ENCODE data around the gene CAPN1. TPM values are rescaled to one million over a fixed set of nuclear protein-coding genes. Genes with fewer than 3 reads are reported as not detected.

Gene CAPN1
- total and polyA plus RNA-seq, 9 of the 15 experiments (the other 6 are each of a cell fraction or from before 2014, with no cell fraction given) = 3.5 to 199 (median 61.6) TPM

DNA sequence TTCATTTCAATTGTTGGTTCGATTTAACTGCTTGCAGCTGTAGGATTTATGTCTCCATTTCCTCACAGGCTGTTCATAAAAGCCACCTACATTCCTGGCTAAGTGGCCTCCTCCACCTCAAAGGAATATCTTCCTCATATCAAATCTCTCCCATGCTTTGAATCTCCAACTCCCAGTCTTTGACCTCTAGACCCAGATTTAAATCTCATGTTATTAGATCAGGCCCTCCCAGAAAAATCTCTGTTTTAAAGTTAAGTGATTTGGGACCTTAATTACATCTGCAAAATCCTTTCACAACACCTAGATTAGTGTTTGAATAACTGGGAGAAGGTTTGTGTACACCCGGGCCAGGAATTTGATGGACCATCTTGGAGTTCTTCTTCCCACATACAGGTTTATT, 46.2 kb downstream of the CAPN1 start (continued):
- TF ChIP-seq KDM1A (IDR thresholded peaks at IDR 0.05) = peak; percentile 98 to 99
- no peak for TF ChIP-seq EHMT2 (IDR thresholded peaks at IDR 0.05)
- no peak for TF ChIP-seq REST (IDR thresholded peaks at IDR 0.05; ENCODE audit: borderline replicate concordance)
- no peak for TF ChIP-seq REST (CRISPR knock-in tag; IDR thresholded peaks at IDR 0.05; ENCODE audit: low read depth)
- TF ChIP-seq MAZ (CRISPR knock-in tag; conservative IDR thresholded peaks at IDR 0.05 in 1 of 2, IDR thresholded peaks at IDR 0.05 in 1 of 2) = no peak
- TF ChIP-seq MXI1 (IDR thresholded peaks at IDR 0.05; ENCODE audit: low read depth, low read length) = no peak
- TF ChIP-seq ZNF785 (CRISPR knock-in tag; IDR thresholded peaks at IDR 0.05) = no peak
- no peak for TF ChIP-seq SREBF2 (CRISPR knock-in tag; IDR thresholded peaks at IDR 0.05)
- TF ChIP-seq YY1 (IDR thresholded peaks at IDR 0.05; ENCODE audit: borderline replicate concordance in 1 of 3, control insufficient read depth in 1 of 3, extremely low read depth in 1 of 3, insufficient read depth in 3 of 3, insufficient read length in 1 of 3, insufficient replicate concordance in 2 of 3, low read depth in 1 of 3, low read length in 2 of 3) = no peak
- TF ChIP-seq HDAC2 (IDR thresholded peaks at IDR 0.05) = peak; percentile 82
- no peak for TF ChIP-seq ZBED1 (IDR thresholded peaks at IDR 0.05)
- TF ChIP-seq ARNT (IDR thresholded peaks at IDR 0.05) = no peak
- TF ChIP-seq PKNOX1 (IDR thresholded peaks at IDR 0.05) = no peak
- no peak for TF ChIP-seq PRPF4 (IDR thresholded peaks at IDR 0.05; ENCODE audit: insufficient read depth, low read depth, low read length, poor library complexity, severe bottlenecking)

All from K562 (cell line).